ENCODE data around the gene SCNM1. TPM values are rescaled to one million over a fixed set of nuclear protein-coding genes. Genes with fewer than 3 reads are reported as not detected.
A peak's percentile ranks its signal among the peaks of the same experiment; 100 is the strongest.

SCNM1 gene
- total and polyA plus RNA-seq, 9 of the 15 experiments (the other 6 are each of a cell fraction or from before 2014, with no cell fraction given): 17.2 to 204 (median 63.0) TPM

- H3K4me3 ChIP-seq: no peak overlapping the region
- intact Hi-C loops (cut with micrococcal nuclease): loop anchor here (5.0 to 10.0 kb wide), 2 partner anchors 191 to 543 kb away; no protein-coding TSS in a partner anchor
- ATAC-seq: no peak
- H4K20me1 ChIP-seq (replicated peaks; ENCODE audit: control insufficient read depth, insufficient read depth, low read length): no peaks in the 10 kb centered on the region
- peaks cover 10 to 19% of the 10 kb centered on the region in 2 experiments; a peak in 4 of 5 replicates for H3K4me1 ChIP-seq (replicated peaks in 1 of 2; ENCODE audit: control insufficient read depth in 2 of 2, insufficient read depth in 2 of 2, low read length in 2 of 2)
- H3K27me3 ChIP-seq (ENCODE audit: control insufficient read depth in 2 of 2, insufficient read depth in 2 of 2, low read length in 2 of 2): no peaks in the 10 kb centered on the region
- no TSS peak for BruUV-seq (replicated peaks)
- peaks cover 15% of the 10 kb centered on the region for H3K79me2 ChIP-seq (ENCODE audit: control insufficient read depth, insufficient read depth, low read length)
- H3K27ac ChIP-seq (ENCODE audit: extremely low read depth, low read depth, low read length): no peak overlapping the region
- H3K9ac ChIP-seq (ENCODE audit: insufficient read depth in 1 of 2, low read depth in 2 of 2, low read length in 2 of 2): no peak overlapping the region
- no peak for FAIRE-seq
- H3K4me2 ChIP-seq (ENCODE audit: insufficient read depth, low read length): no peak overlapping the region
- 42% methylated on average over 1 of the region's 1 CpG for WGBS (ENCODE audit: insufficient coverage, low coverage, missing lambda C conversion rate)
- ChIA-PET CTCF (ENCODE audit: low intra/inter-chr PET ratio) (no interaction called here), POLR2A (interaction anchor here (0.6 kb wide), 1 partner anchor 312 kb away, joined by 3 read pairs; no protein-coding TSS in a partner anchor)
- H3K9me1 ChIP-seq (ENCODE audit: control insufficient read depth, insufficient read depth, low read length): no peaks in the 10 kb centered on the region
- H3K36me3 ChIP-seq (ENCODE audit: control insufficient read depth, insufficient read depth, low read length): no peaks in the 10 kb centered on the region
- in situ Hi-C loops (cut with MboI): no loop called here
- DNase-seq (ENCODE audit: extremely low read depth in 1 of 4, low spot score in 3 of 4): no peak
- peak overlapping the region; percentile 56; the same call in 1 of the 2 replicates for H2AFZ ChIP-seq (ENCODE audit: low read depth, low read length)
- H3K9me3 ChIP-seq (replicated peaks; ENCODE audit: control insufficient read depth, insufficient read depth, low read depth, low read length): no peaks in the 10 kb centered on the region
- TF ChIP-seq ZNF561 (CRISPR knock-in tag; conservative IDR thresholded peaks at IDR 0.05): no peak
- TF ChIP-seq, protein P1, sequence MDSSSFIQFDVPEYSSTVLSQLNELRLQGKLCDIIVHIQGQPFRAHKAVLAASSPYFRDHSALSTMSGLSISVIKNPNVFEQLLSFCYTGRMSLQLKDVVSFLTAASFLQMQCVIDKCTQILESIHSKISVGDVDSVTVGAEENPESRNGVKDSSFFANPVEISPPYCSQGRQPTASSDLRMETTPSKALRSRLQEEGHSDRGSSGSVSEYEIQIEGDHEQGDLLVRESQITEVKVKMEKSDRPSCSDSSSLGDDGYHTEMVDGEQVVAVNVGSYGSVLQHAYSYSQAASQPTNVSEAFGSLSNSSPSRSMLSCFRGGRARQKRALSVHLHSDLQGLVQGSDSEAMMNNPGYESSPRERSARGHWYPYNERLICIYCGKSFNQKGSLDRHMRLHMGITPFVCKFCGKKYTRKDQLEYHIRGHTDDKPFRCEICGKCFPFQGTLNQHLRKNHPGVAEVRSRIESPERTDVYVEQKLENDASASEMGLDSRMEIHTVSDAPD (CRISPR knock-in tag; IDR thresholded peaks at IDR 0.05): no peak
- no peak for TF ChIP-seq MTA1 (IDR thresholded peaks at IDR 0.05; ENCODE audit: borderline replicate concordance)
- TF ChIP-seq CC2D1A (IDR thresholded peaks at IDR 0.05): no peak
- TF ChIP-seq, protein P2, sequence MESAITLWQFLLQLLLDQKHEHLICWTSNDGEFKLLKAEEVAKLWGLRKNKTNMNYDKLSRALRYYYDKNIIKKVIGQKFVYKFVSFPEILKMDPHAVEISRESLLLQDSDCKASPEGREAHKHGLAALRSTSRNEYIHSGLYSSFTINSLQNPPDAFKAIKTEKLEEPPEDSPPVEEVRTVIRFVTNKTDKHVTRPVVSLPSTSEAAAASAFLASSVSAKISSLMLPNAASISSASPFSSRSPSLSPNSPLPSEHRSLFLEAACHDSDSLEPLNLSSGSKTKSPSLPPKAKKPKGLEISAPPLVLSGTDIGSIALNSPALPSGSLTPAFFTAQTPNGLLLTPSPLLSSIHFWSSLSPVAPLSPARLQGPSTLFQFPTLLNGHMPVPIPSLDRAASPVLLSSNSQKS (CRISPR knock-in tag; IDR thresholded peaks at IDR 0.05): no peak
- no peak for TF ChIP-seq BCL6 (CRISPR knock-in tag; IDR thresholded peaks at IDR 0.05)
- TF ChIP-seq RB1 (IDR thresholded peaks at IDR 0.05; ENCODE audit: low read depth): no peak
- TF ChIP-seq E2F8 (IDR thresholded peaks at IDR 0.05; ENCODE audit: low read depth, partially characterized antibody): no peak
- TF ChIP-seq CEBPZ (IDR thresholded peaks at IDR 0.05; ENCODE audit: borderline replicate concordance, low read depth, low read length): no peak
- TF ChIP-seq U2AF1 (optimal IDR thresholded peaks at IDR 0.05; ENCODE audit: low read depth, low read length): no peak
- no peak for TF ChIP-seq THAP7 (CRISPR knock-in tag; IDR thresholded peaks at IDR 0.05)
- no peak for TF ChIP-seq OTX1 (CRISPR knock-in tag; IDR thresholded peaks at IDR 0.05)
- TF ChIP-seq RBM15 (IDR thresholded peaks at IDR 0.05; ENCODE audit: insufficient read depth, low read length): no peak
- no peak for TF ChIP-seq ATF7 (IDR thresholded peaks at IDR 0.05)
Observed at GRCh38 chr1:151193856-151194255, 27.9 kb downstream of the SCNM1 start.
